ENCODE data around the gene PGAP2.
"Not testable (repeated sequence)": the region's sequence is repeated elsewhere in the genome, so short reads cannot be mapped to it uniquely, and the experiment has no call there.

PGAP2 gene

DNA sequence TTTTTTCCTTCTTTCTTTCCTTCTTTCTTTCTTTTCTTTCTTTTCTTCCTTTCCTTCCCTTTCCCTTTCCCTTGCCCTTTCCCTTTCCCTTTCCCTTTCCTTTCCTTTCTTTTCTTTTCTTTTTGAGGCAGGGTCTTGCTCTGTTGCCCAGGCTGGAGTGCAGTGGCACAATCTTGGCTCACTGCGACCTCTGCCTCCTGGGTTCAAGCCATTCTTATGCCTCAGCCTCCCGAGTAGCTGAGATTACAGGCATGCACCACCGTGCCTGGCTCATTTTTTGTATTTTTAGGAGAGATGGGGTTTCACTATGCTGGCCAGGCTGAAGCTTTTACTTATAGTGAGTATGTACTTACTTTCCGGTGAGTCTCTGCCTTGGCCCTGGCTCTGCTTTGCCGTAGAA lies 6.5 kb downstream of the PGAP2 start:
- not testable (repeated sequence) for H3K4me3 ChIP-seq (ENCODE audit: low read length); H2AFZ ChIP-seq (ENCODE audit: low read depth, low read length); H3K9me3 ChIP-seq (ENCODE audit: low read length); H3K27me3 ChIP-seq (ENCODE audit: insufficient read depth, low read length); H3K36me3 ChIP-seq (ENCODE audit: insufficient read depth, low read length); H3K4me1 ChIP-seq (ENCODE audit: insufficient read depth, low read length)

DNA sequence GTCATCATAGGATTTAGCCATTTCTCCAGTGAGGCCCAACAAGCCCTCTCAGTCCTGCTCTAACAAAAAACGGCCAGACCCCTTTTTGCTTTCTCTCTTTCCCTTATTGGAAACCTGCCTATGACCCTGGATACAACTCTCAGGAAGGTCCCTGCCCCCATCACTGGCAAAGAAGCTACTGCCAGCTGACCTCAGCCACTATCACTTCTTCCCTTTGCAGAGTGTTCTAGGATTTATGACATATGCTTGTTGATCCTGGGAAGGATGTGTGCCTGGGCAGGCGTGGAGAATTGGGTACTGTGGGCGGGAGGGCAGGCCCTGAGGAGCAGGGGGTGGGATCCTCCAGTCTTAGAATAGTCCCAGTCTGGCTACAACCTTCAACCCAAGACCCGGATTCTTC lies 7.5 kb downstream of the PGAP2 start:
- no peaks in the 10 kb centered on the region for H3K36me3 ChIP-seq (ENCODE audit: insufficient read depth, low read length)
- H3K4me1 ChIP-seq (ENCODE audit: insufficient read depth, low read length): no peaks in the 10 kb centered on the region
- H3K9me3 ChIP-seq (ENCODE audit: low read length): no peaks in the 10 kb centered on the region
- H2AFZ ChIP-seq (ENCODE audit: low read depth, low read length): no peak overlapping the region
- no peak overlapping the region for H3K4me3 ChIP-seq (ENCODE audit: low read length)
- no peaks in the 10 kb centered on the region for H3K27me3 ChIP-seq (ENCODE audit: insufficient read depth, low read length)

DNA sequence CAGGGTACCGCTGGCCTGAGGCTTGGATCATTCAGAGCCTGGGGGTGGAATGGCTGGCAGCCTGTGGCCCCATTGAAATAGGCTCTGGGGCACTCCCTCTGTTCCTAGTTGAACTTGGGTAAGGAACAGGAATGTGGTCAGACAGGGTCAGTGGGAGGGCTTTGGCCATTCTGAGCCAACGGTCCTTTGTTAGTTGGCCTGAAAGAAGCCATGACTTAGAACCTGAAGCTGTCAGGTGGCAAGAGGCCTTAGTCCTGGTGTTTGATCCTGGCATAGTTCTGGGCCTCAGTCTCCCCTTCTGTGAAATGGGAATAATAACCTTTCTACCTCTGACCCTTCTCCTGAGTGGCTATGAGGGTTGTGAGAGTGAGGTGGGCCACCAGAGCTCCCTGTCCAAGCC lies 8.3 kb downstream of the PGAP2 start:
- H3K9me3 ChIP-seq (ENCODE audit: low read length): no peaks in the 10 kb centered on the region
- no peaks in the 10 kb centered on the region for H3K27me3 ChIP-seq (ENCODE audit: insufficient read depth, low read length)
- no peak overlapping the region for H3K4me3 ChIP-seq (ENCODE audit: low read length)
- no peaks in the 10 kb centered on the region for H3K4me1 ChIP-seq (ENCODE audit: insufficient read depth, low read length)
- H2AFZ ChIP-seq (ENCODE audit: low read depth, low read length): no peak overlapping the region
- H3K36me3 ChIP-seq (ENCODE audit: insufficient read depth, low read length): no peaks in the 10 kb centered on the region

DNA sequence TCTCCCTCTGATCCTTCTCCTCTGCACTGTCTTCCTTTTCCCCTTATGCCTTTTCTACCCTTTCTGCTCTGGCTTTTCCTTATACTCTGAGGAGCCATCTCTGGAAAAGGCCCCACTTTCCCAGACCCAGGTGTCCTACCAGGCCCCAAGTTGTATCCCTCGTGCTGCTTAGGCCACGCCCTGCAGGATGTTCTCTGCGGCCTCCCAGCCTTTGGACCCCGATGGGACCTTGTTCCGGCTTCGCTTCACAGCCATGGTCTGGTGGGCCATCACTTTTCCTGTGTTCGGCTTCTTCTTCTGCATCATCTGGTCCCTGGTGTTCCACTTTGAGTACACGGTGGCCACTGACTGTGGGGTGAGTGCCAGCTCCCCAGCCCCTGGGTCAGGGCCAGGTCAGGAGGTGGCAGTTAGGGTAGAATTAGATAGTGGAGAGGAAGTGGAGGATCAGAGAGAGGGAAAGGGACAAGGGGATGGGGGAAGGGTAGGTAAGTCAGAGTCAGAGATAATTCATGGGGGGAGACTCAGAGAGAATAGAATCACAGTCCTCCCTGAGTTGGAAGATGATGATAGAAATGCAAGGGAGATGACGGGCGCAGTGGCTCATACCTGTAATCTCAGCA lies 8.9 kb downstream of the PGAP2 start:
- Histone ChIP-seq H2AFZ (ENCODE audit: low read depth, low read length) (no peak overlapping the region), H3K9me3 (ENCODE audit: low read length) (no peaks in the 10 kb centered on the region), H3K4me3 (ENCODE audit: low read length) (no peak overlapping the region), H3K36me3 (ENCODE audit: insufficient read depth, low read length) (no peaks in the 10 kb centered on the region), H3K27me3 (ENCODE audit: insufficient read depth, low read length) (no peaks in the 10 kb centered on the region), H3K4me1 (ENCODE audit: insufficient read depth, low read length) (no peaks in the 10 kb centered on the region)

DNA sequence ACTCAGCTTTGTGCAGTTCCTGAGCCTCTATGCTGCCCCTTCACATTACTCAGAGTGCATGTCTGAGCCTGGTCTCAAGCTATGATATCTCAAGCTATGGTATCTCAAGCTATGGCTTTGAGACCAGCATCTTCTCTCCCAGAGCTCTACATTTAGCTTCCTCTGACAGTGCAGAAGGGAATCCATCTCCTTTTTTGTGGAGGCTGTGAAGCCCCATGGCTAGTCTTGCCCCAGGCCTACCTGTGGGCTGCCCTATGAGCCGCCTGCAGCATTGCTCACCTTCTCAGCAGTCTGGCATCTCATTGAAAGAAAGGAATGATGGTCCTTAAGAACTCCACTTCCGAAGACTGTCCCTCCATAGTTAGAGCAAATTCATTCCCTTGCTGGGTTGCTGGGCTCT lies 12.6 kb downstream of the PGAP2 start:
- Histone ChIP-seq H2AFZ (ENCODE audit: low read depth, low read length) (no peak overlapping the region), H3K4me3 (ENCODE audit: low read length) (no peak overlapping the region), H3K9me3 (ENCODE audit: low read length) (no peaks in the 10 kb centered on the region), H3K36me3 (ENCODE audit: insufficient read depth, low read length) (peaks cover 9% of the 10 kb centered on the region), H3K4me1 (ENCODE audit: insufficient read depth, low read length) (no peaks in the 10 kb centered on the region), H3K27me3 (ENCODE audit: insufficient read depth, low read length) (no peaks in the 10 kb centered on the region)

DNA sequence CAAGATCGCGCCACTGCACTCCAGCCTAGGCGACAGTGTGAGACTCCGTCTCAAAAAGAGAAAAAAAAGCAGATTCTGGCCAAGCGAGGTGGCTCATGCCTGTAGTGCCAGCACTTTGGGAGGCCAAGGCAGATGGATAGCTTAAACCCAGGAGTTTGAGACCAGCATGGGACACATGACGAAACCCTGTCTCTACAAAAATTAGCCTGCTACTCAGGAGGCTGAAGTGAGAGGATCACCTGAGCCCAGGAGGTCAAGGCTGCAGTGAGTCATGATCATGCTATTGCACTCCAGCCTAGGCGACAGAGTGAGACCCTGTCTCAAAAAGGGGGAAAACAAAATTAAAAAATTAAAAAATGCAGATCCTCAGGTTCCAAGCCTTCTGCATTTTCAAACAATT lies 14.0 kb downstream of the PGAP2 start:
- Histone ChIP-seq H3K4me3 (ENCODE audit: low read length) (no peak overlapping the region), H3K36me3 (ENCODE audit: insufficient read depth, low read length) (peaks cover 21% of the 10 kb centered on the region), H2AFZ (ENCODE audit: low read depth, low read length) (no peak overlapping the region), H3K27me3 (ENCODE audit: insufficient read depth, low read length) (no peaks in the 10 kb centered on the region), H3K4me1 (ENCODE audit: insufficient read depth, low read length) (no peaks in the 10 kb centered on the region), H3K9me3 (ENCODE audit: low read length) (no peaks in the 10 kb centered on the region)

DNA sequence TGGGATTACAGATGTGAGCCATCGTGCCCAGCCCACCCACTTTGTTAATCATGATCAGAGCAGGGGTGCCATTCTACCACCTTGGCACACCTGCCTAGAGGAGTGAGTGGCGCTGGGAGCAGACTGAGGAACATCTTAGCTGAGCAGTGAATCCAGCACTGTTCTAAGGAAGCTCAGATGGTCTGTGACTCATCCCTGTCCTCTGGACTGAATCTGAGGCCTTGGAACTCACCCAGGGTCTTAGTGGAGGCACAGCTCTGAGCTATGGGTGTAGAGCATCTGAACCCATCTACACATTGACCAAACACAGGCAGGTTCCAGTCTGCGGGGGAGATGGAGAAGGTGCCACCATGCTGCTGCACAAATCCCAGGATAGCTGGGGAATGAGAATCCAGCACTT lies 14.9 kb downstream of the PGAP2 start:
- Histone ChIP-seq H3K36me3 (ENCODE audit: insufficient read depth, low read length) (peaks cover 29% of the 10 kb centered on the region), H3K4me3 (ENCODE audit: low read length) (no peak overlapping the region)

DNA sequence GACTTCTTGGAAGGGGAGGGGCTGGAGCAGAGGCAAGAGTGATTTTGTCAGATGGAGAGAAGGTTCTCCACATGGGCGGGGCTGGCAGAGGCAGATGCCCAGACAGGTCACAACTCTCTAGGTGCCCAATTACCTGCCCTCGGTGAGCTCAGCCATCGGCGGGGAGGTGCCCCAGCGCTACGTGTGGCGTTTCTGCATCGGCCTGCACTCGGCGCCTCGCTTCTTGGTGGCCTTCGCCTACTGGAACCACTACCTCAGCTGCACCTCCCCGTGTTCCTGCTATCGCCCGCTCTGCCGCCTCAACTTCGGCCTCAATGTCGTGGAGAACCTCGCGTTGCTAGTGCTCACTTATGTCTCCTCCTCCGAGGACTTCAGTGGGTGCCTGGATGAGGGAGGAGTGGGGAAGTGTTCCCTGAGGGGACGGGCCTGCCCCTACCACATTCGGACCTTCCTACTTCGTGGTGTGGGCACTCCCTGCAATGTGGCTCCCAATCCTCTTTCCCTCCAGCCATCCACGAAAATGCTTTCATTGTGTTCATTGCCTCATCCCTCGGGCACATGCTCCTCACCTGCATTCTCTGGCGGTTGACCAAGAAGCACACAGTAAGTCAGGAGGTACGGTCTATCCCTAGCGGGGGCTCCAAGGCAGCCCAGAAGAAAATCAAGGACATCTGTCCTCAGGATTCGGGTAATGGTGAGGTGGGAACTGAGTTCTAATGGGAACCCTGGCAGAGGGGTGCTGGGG lies 15.6 kb downstream of the PGAP2 start:
- H3K4me1 ChIP-seq (ENCODE audit: insufficient read depth, low read length): no peaks in the 10 kb centered on the region
- H3K9me3 ChIP-seq (ENCODE audit: low read length): no peaks in the 10 kb centered on the region
- peaks cover 29% of the 10 kb centered on the region for H3K36me3 ChIP-seq (ENCODE audit: insufficient read depth, low read length)
- no peak overlapping the region for H2AFZ ChIP-seq (ENCODE audit: low read depth, low read length)
- H3K4me3 ChIP-seq (ENCODE audit: low read length): no peak overlapping the region
- H3K27me3 ChIP-seq (ENCODE audit: insufficient read depth, low read length): no peaks in the 10 kb centered on the region

More for the DNA sequence above, 14.9 kb downstream of the PGAP2 start:
- Histone ChIP-seq H2AFZ (ENCODE audit: low read depth, low read length) (no peak overlapping the region), H3K27me3 (ENCODE audit: insufficient read depth, low read length) (no peaks in the 10 kb centered on the region), H3K9me3 (ENCODE audit: low read length) (no peaks in the 10 kb centered on the region), H3K4me1 (ENCODE audit: insufficient read depth, low read length) (no peaks in the 10 kb centered on the region)

DNA sequence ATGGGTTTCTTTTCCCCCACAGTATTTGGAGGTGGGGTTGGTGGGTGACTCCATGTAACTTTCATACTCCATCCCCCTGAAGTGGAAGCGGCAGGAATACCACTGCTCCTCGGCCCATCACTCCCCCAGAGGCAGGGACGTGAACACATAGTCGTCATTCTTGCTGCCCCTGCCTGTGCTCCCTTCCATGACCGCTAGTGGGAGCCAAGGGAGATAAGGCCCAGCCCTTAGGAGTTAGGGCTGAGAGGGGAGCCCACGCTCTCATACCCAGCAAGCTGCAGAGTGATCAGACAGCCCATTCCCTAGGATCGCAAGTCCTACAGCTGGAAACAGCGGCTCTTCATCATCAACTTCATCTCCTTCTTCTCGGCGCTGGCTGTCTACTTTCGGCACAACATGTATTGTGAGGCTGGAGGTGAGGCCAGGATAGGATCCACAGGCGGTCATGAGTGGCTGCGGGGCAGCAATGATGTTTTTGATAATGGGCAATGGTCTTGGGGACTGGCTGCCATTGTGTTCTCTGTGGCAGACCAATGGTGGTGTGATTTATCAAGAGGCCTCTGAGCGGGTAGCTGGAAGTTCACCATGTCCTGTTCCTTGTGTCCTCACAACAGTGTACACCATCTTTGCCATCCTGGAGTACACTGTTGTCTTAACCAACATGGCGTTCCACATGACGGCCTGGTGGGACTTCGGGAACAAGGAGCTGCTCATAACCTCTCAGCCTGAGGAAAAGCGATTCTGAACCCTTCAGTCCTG lies 16.5 kb downstream of the PGAP2 start:
- H3K4me1 ChIP-seq (ENCODE audit: insufficient read depth, low read length): no peaks in the 10 kb centered on the region
- H3K4me3 ChIP-seq (ENCODE audit: low read length): no peak overlapping the region
- H3K27me3 ChIP-seq (ENCODE audit: insufficient read depth, low read length): no peaks in the 10 kb centered on the region
- H3K36me3 ChIP-seq (ENCODE audit: insufficient read depth, low read length): peaks cover 30% of the 10 kb centered on the region
- no peak overlapping the region for H2AFZ ChIP-seq (ENCODE audit: low read depth, low read length)
- no peaks in the 10 kb centered on the region for H3K9me3 ChIP-seq (ENCODE audit: low read length)

DNA sequence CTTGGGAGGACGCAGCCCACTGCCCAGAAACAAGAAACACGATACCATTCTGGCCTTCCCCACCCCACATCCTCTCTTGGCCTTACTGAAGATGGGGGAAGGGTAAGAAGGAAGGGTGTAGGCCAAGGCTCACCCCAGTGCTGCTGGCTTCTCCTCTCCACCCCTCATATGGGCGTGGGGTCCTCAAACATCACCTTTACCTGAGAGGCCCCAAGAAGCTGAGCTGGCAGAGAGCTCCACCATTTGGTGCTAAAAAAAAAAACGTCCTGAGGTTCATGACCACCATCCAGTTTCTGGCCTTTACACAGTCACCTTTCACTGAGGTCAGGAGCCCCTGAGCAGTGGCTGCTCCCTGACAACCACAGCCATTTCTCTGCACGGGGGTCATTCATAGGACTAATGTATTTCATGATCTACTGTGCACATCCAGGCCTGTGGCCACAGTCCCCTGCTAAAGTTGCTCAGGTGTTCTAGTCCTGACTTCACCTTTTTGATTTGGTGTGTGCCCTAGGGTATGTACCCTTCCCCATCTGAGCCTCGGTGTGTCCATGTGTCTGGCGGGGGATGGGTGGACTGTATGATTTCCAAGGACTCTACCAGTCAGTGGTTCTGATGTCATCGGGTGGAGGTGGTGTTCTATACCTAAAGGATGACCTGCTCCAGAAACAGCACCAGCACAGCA lies 17.3 kb downstream of the PGAP2 start:
- H2AFZ ChIP-seq (ENCODE audit: low read depth, low read length): no peak overlapping the region
- peaks cover 36% of the 10 kb centered on the region for H3K36me3 ChIP-seq (ENCODE audit: insufficient read depth, low read length)
- H3K9me3 ChIP-seq (ENCODE audit: low read length): no peaks in the 10 kb centered on the region
- H3K4me3 ChIP-seq (ENCODE audit: low read length): no peak overlapping the region
- no peaks in the 10 kb centered on the region for H3K4me1 ChIP-seq (ENCODE audit: insufficient read depth, low read length)
- H3K27me3 ChIP-seq (ENCODE audit: insufficient read depth, low read length): no peaks in the 10 kb centered on the region

DNA sequence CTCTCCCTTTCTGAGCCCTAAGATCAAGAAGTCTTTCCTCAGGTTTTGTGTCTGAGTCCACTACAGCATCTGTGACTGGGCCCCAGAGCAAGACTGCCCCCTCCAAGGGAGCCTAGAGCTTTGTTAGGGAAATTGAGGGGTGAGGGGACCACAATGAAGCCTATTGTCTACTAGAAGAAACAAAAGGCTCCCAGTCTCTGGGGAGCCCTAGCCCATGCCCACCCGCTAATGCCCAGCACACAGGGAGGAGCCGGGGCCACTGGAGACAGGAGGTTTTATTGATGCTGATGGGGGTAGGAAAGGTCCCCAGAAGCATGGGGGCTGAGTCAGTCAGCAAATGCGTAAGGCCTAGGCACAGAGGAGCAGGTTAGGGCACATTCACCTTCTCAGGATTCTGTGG lies 18.4 kb downstream of the PGAP2 start:
- H2AFZ ChIP-seq (ENCODE audit: low read depth, low read length): no peak overlapping the region

DNA sequence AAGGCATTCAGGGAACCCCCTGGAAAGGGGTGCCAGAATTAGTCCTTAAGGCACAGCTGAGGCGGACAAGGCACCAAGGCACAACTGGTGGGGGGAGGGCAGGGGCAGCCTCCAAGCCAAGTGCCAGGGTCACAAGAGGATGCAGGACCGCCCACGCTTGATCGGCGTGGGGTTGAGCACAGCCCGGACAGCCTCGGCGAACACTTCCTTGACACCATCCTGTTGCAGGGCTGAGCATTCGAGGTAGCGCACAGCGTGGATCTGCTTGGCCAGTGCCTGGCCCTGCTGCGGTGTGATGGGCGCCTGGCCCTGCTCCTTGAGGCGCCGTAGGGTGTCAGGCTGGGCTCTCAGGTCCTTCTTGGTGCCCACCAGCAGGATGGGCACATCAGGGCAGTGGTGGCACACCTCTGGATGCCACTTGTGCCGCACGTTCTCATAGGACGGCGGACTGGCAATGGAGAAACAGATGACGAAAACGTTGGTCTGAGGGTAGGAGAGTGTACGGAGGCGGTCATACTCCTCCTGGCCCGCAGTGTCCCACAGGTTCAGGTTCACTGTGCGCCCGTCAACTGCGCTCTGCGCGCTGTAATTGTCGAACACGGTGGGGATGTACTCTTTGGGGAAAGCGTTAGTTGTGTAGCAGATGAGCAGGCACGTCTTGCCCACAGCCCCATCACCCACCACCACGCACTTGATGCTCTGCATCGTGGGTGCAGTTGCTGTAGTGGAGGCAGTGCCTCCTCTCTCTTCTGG lies 19.2 kb downstream of the PGAP2 start:
- Histone ChIP-seq H3K36me3 (ENCODE audit: insufficient read depth, low read length) (peaks cover 42% of the 10 kb centered on the region), H3K4me1 (ENCODE audit: insufficient read depth, low read length) (no peaks in the 10 kb centered on the region), H3K27me3 (ENCODE audit: insufficient read depth, low read length) (no peaks in the 10 kb centered on the region), H3K4me3 (ENCODE audit: low read length) (no peak overlapping the region), H2AFZ (ENCODE audit: low read depth, low read length) (no peak overlapping the region), H3K9me3 (ENCODE audit: low read length) (no peaks in the 10 kb centered on the region)

More for the DNA sequence above, 18.4 kb downstream of the PGAP2 start:
- Histone ChIP-seq H3K4me3 (ENCODE audit: low read length) (no peak overlapping the region), H3K9me3 (ENCODE audit: low read length) (no peaks in the 10 kb centered on the region), H3K36me3 (ENCODE audit: insufficient read depth, low read length) (peaks cover 42% of the 10 kb centered on the region), H3K27me3 (ENCODE audit: insufficient read depth, low read length) (no peaks in the 10 kb centered on the region), H3K4me1 (ENCODE audit: insufficient read depth, low read length) (no peaks in the 10 kb centered on the region)
